Caco-2 (cell line): Measurements from ENCODE around the gene GCN1. TPM values are rescaled to one million over a fixed set of nuclear protein-coding genes. Genes with fewer than 3 reads are reported as not detected.
A peak's percentile ranks its signal among the peaks of the same experiment; 100 is the strongest.

Experiments
- BruUV-seq: library from RNA; stranded (reverse); fragments of 400-500 nt; replicated peaks from 2 replicates; lab custom pipeline; 2021; lab: Mats Ljungman, UMichigan
- CTCF ChIA-PET: fragments of 300-600 bp; sonication (Branson Sonifier 250); formaldehyde crosslinking; loops from one replicate; lab custom pipeline; 2022; ENCODE audit warnings: antibody characterized with exemption; lab: Charles Lee
- POLR2A ChIA-PET: fragments of 300-600 bp; sonication (Branson Sonifier 250); formaldehyde crosslinking; loops from one replicate; lab custom pipeline; 2022; ENCODE audit warnings: antibody characterized with exemption; lab: Charles Lee
- DNase-seq, 2 experiments: peaks; one replicate each; pipeline versions ENCODE4 v3.0.0 to v3.0.0-alpha.2; 2020 to 2022
- H3K27me3 ChIP-seq: replicated peaks from 2 replicates; pipeline ENCODE4 v1.6.0; 2011; ENCODE audit warnings: low read length; ENCODE audit not compliant: control insufficient read depth, insufficient read depth
- H3K36me3 ChIP-seq: 2 replicates; pipeline ENCODE4 v1.5.1; 2011; ENCODE audit warnings: low read length; ENCODE audit not compliant: control insufficient read depth, insufficient read depth
- H3K4me1 ChIP-seq: fragments of 250-450 bp; sonication (Bioruptor Pico); 2 replicates; pipeline ENCODE4 v1.5.1; 2020; ENCODE audit warnings: mild to moderate bottlenecking
- H3K4me3 ChIP-seq: 2 replicates; pipeline ENCODE4 v1.5.1; 2011; ENCODE audit warnings: low read depth, mild to moderate bottlenecking, control low read depth, low read length
- H3K9me3 ChIP-seq: fragments of 250-450 bp; sonication (Bioruptor Pico); 2 replicates; pipeline ENCODE4 v1.5.1; 2020; ENCODE audit warnings: mild to moderate bottlenecking, moderate library complexity
- H3K27ac Mint-ChIP-seq: one replicate; pipeline ENCODE4 v1.8.0; 2022; ENCODE audit warnings: mixed read lengths; ENCODE audit not compliant: unreplicated experiment
- H3K27me3 Mint-ChIP-seq: one replicate; pipeline ENCODE4 v1.8.0; 2022; ENCODE audit warnings: mixed read lengths; ENCODE audit not compliant: insufficient read depth, unreplicated experiment
- H3K36me3 Mint-ChIP-seq: one replicate; pipeline ENCODE4 v1.8.0; 2022; ENCODE audit warnings: mild to moderate bottlenecking, mixed read lengths; ENCODE audit not compliant: insufficient read depth, unreplicated experiment
- H3K4me1 Mint-ChIP-seq: one replicate; pipeline ENCODE4 v1.8.0; 2022; ENCODE audit warnings: low read depth, mixed read lengths; ENCODE audit not compliant: unreplicated experiment
- H3K4me3 Mint-ChIP-seq: one replicate; pipeline ENCODE4 v1.8.0; 2022; ENCODE audit warnings: mild to moderate bottlenecking, moderate library complexity, mixed read lengths; ENCODE audit not compliant: unreplicated experiment
- H3K9me3 Mint-ChIP-seq: one replicate; pipeline ENCODE4 v1.8.0; 2022; ENCODE audit warnings: mixed read lengths; ENCODE audit not compliant: unreplicated experiment
- CTCF ChIP-seq, 2 experiments: fragments of 200-600 bp in 1 of 2; IDR thresholded peaks; 1 replicate in 1 of 2; 2 replicates in 1 of 2; pipeline versions ENCODE4 v1.5.1 to v1.8.0; 2011 to 2022; ENCODE audit warnings: antibody characterized with exemption in 1 of 2, control low read depth in 1 of 2, inconsistent platforms in 1 of 2, low read depth in 1 of 2, low read length in 1 of 2, mild to moderate bottlenecking in 1 of 2, moderate library complexity in 1 of 2; ENCODE audit not compliant: insufficient read depth in 1 of 2, severe bottlenecking in 1 of 2, unreplicated experiment in 1 of 2
- intact Hi-C: fragments of 100-400 bp; cut with micrococcal nuclease; formaldehyde crosslinking; loops from one replicate; pipeline ENCODE4 v1.10.0; 2022; ENCODE audit not compliant: unreplicated experiment
- total RNA-seq: library from RNA; stranded (reverse); gene quantifications from 2 replicates; pipeline ENCODE4 v1.2.3, GENCODE V29; 2022

GCN1 gene
- total RNA-seq, 1 experiment from 2014 or later: 154 TPM

GRCh38 chr12:120170631-120171030 is 23.9 kb downstream of the GCN1 start:
- no TSS peak for BruUV-seq
- peaks cover 8% of the 10 kb centered on the region for H3K36me3 ChIP-seq
- H3K9me3 Mint-ChIP-seq: no peaks in the 10 kb centered on the region
- H3K27ac Mint-ChIP-seq: no peak overlapping the region
- no peaks in the 10 kb centered on the region for H3K27me3 Mint-ChIP-seq
- H3K4me1 ChIP-seq: peaks cover 16% of the 10 kb centered on the region
- H3K36me3 Mint-ChIP-seq: peaks cover 86% of the 10 kb centered on the region
- H3K4me3 Mint-ChIP-seq: no peak overlapping the region
- CTCF ChIA-PET: no interaction called here
- peaks cover 14% of the 10 kb centered on the region for H3K4me1 Mint-ChIP-seq
- H3K9me3 ChIP-seq: no peaks in the 10 kb centered on the region
- intact Hi-C loops: no loop called here
- POLR2A ChIA-PET: no interaction called here
- DNase-seq: no peak
- TF ChIP-seq CTCF (IDR thresholded peaks at IDR 0.05; ENCODE audit: insufficient read depth in 1 of 2, low read depth in 1 of 2, low read length in 1 of 2, severe bottlenecking in 1 of 2, unreplicated experiment in 1 of 2): no peak
- H3K27me3 ChIP-seq: no peaks in the 10 kb centered on the region
- H3K4me3 ChIP-seq: no peak overlapping the region

GRCh38 chr12:120169946-120170345 is 24.6 kb downstream of the GCN1 start:
- no peak for DNase-seq
- Mint-ChIP-seq H3K27me3 (no peaks in the 10 kb centered on the region), H3K4me3 (no peak overlapping the region), H3K27ac (no peak overlapping the region), H3K36me3 (peaks cover 79% of the 10 kb centered on the region), H3K9me3 (no peaks in the 10 kb centered on the region), H3K4me1 (peaks cover 14% of the 10 kb centered on the region)
- intact Hi-C loops: no loop called here
- Histone ChIP-seq H3K4me3 (no peak overlapping the region), H3K4me1 (peaks cover 16% of the 10 kb centered on the region), H3K9me3 (no peaks in the 10 kb centered on the region), H3K36me3 (peaks cover 10% of the 10 kb centered on the region), H3K27me3 (no peaks in the 10 kb centered on the region)
- CTCF ChIA-PET: interaction anchor here (1.3 kb wide), 1 partner anchor 148 kb away, joined by 3 read pairs; no protein-coding TSS in a partner anchor
- POLR2A ChIA-PET: no interaction called here
- no peak for TF ChIP-seq CTCF (IDR thresholded peaks at IDR 0.05; ENCODE audit: insufficient read depth in 1 of 2, low read depth in 1 of 2, low read length in 1 of 2, severe bottlenecking in 1 of 2, unreplicated experiment in 1 of 2)
- no TSS peak for BruUV-seq

GRCh38 chr12:120168337-120168736 is 26.2 kb downstream of the GCN1 start:
- H3K4me3 ChIP-seq: no peak overlapping the region
- TF ChIP-seq CTCF (IDR thresholded peaks at IDR 0.05; ENCODE audit: insufficient read depth in 1 of 2, low read depth in 1 of 2, low read length in 1 of 2, severe bottlenecking in 1 of 2, unreplicated experiment in 1 of 2): no peak
- no TSS peak for BruUV-seq
- peaks cover 7% of the 10 kb centered on the region for H3K36me3 ChIP-seq
- H3K4me1 ChIP-seq: peaks cover 14% of the 10 kb centered on the region
- CTCF ChIA-PET: interaction anchor here (1.0 kb wide), 1 partner anchor 33 kb away, joined by 4 read pairs; the partner anchor contains the start of gene RPLP0
- peak overlapping the region; percentile 30 for H3K4me3 Mint-ChIP-seq
- peaks cover 74% of the 10 kb centered on the region for H3K36me3 Mint-ChIP-seq
- no peak overlapping the region for H3K27ac Mint-ChIP-seq
- no peak for DNase-seq
- no peaks in the 10 kb centered on the region for H3K9me3 Mint-ChIP-seq
- POLR2A ChIA-PET: interaction anchor here (0.6 kb wide), 1 partner anchor 58 kb away, joined by 5 read pairs; no protein-coding TSS in a partner anchor
- peaks cover 3% of the 10 kb centered on the region for H3K4me1 Mint-ChIP-seq
- H3K27me3 Mint-ChIP-seq: no peaks in the 10 kb centered on the region
- no peaks in the 10 kb centered on the region for H3K9me3 ChIP-seq
- no peaks in the 10 kb centered on the region for H3K27me3 ChIP-seq
- intact Hi-C loops: no loop called here
